ENCODE results near the gene P2RY8. TPM values are rescaled to one million over a fixed set of nuclear protein-coding genes. Genes with fewer than 3 reads are reported as not detected.
"Not testable (repeated sequence)": the region's sequence is repeated elsewhere in the genome, so short reads cannot be mapped to it uniquely, and the experiment has no call there.

The P2RY8 gene
- total RNA-seq, 3 donors from 2014 or later, result 0.87 to 2.0 (median 2.0) TPM

DNA sequence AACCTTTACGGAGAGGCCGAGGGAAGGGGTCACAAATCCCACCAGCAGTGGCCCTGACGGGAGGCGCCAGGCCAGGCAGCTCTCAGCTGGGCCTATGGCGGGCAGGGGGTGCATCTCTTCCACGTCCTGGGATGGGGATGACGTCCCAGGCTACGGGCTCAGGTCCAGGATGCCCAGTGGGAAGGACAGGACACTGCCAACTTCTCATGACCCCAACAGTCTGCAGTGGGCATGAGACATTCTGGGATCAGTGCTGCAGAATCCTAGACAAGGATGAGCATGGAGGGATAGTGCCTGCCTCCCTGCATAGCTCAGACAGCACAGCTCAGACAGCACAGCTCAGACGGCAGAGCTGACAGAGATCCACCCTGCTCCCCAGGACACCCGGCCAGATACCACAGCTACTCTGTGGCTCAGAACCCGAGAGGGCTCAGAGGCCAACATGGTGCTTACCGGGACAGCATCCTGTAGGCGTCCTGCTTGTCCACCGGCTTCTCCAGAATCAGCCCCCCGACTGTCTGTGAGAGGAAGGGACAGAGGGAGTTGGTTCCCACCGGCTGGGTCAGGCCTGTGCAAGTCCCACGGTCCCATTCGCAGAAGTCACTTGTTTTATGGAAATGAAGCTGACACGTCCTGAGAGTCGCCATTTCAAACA is 101.6 kb downstream of the P2RY8 start:
- intact Hi-C loops (cut with DNase I, micrococcal nuclease), result no loop called here

DNA sequence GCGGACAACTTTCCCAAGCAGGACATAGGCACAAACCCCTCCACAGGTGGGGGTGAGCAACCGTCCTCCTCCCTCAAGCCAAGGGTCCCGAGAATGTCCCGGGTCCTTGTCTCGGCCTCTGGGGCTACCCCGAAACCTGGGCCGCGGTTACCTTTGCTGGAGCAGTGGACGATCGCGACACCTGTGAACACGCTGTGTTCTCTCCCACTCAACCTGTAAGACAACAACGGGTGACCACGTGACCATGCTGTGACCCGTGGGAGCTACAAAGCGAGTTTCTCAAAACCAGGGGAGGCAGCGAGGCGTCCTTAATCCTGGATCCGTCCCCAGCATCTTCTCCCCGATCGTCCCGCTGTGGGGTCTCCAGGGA is 102.1 kb downstream of the P2RY8 start:
- DNase-seq, result peak in 1 of 3 donors; percentile 26
- intact Hi-C loops (cut with DNase I, micrococcal nuclease), result no loop called here
- ATAC-seq, result no peak
- Histone ChIP-seq H3K4me1 (ENCODE audit: low read depth) (no peaks in the 10 kb centered on the region), H3K36me3 (ENCODE audit: low read depth) (no peaks in the 10 kb centered on the region), H3K9me3 (no peaks in the 10 kb centered on the region), H3K4me3 (no peak overlapping the region)
- no peak for TF ChIP-seq CTCF (IDR thresholded peaks at IDR 0.05)

More for the DNA sequence above, 101.6 kb downstream of the P2RY8 start:
- TF ChIP-seq CTCF (IDR thresholded peaks at IDR 0.05), result no peak
- DNase-seq (peak in 2 of 3 donors; percentile 13 to 34), ATAC-seq (no peak)
- Histone ChIP-seq H3K36me3 (ENCODE audit: low read depth) (no peaks in the 10 kb centered on the region), H3K9me3 (no peaks in the 10 kb centered on the region), H3K4me3 (no peak overlapping the region), H3K4me1 (ENCODE audit: low read depth) (no peaks in the 10 kb centered on the region)

GRCh38 chrX:1433646-1434357 is 103.2 kb downstream of the P2RY8 start:
- Histone ChIP-seq H3K36me3 (ENCODE audit: low read depth) (no peaks in the 10 kb centered on the region), H3K4me1 (ENCODE audit: low read depth) (no peaks in the 10 kb centered on the region), H3K9me3 (no peaks in the 10 kb centered on the region), H3K4me3 (no peak overlapping the region)
- no peak for TF ChIP-seq CTCF (IDR thresholded peaks at IDR 0.05)
- intact Hi-C loops (cut with DNase I, micrococcal nuclease), result no loop called here
- no peak for ATAC-seq
- peak in 1 of 3 donors; percentile 28 for DNase-seq

GRCh38 chrX:1430451-1430850 is 106.5 kb downstream of the P2RY8 start:
- no peaks in the 10 kb centered on the region for H3K36me3 ChIP-seq (ENCODE audit: low read depth)
- intact Hi-C loops (cut with DNase I, micrococcal nuclease), result no loop called here

DNA sequence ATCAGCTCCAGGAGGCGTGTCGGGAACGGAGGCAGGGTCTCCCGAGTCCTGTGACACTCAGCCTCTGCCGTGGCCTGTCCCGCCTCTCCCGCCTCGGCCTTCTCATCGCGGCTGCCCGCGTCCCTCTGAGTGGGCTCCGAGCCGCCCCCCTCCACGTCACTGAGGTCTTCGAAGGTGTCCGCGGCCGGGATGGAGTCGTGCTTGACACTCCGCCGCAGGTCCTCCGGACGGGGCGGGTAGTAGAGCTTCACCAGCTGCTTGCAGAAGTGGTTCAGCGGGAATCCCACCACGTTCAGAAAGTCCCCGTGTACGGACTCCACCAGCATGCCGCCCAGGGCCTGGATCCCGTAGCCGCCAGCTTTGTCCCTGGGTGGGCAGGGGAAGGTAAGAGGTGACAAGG is 109.2 kb downstream of the P2RY8 start:
- ATAC-seq (no peak), DNase-seq (peak in 2 of 3 donors; percentile 14 to 41)
- Histone ChIP-seq H3K4me3 (no peak overlapping the region), H3K9me3 (peaks cover 4% of the 10 kb centered on the region), H3K36me3 (ENCODE audit: low read depth) (no peaks in the 10 kb centered on the region), H3K4me1 (ENCODE audit: low read depth) (no peaks in the 10 kb centered on the region)
- no peak for TF ChIP-seq CTCF (IDR thresholded peaks at IDR 0.05)
- intact Hi-C loops (cut with DNase I, micrococcal nuclease), result no loop called here

More at GRCh38 chrX:1430451-1430850, 106.5 kb downstream of the P2RY8 start:
- Histone ChIP-seq H3K9me3 (no peaks in the 10 kb centered on the region), H3K4me3 (no peak overlapping the region), H3K4me1 (ENCODE audit: low read depth) (no peaks in the 10 kb centered on the region)
- no peak for ATAC-seq
- no peak for TF ChIP-seq CTCF (IDR thresholded peaks at IDR 0.05)
- DNase-seq, result no peak

DNA sequence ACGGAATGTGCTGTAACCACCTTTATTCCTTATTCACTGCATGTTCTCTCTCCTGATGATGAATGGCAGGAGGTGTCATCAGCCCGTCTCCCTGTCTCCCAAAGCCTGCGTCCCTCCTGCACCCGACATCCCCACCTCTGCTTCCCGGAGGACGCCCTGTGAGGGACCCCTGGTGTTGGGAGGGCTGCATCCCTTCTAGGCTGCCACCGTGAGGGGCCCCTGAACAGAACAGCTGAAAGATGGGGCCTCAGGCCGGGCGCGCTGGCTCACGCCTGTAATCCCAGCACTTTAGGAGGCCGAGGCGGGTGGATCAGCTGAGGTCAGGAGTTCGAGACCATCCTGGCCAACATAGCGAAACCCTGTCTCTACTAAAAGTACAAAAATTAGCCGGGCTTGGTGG is 110.7 kb downstream of the P2RY8 start:
- DNase-seq, result peak in 2 of 3 donors; percentile 6 to 21
- ATAC-seq; H3K4me3 ChIP-seq; H3K36me3 ChIP-seq (ENCODE audit: low read depth); H3K4me1 ChIP-seq (ENCODE audit: low read depth); intact Hi-C loops (cut with DNase I, micrococcal nuclease): not testable (repeated sequence)
- peaks cover 14% of the 10 kb centered on the region for H3K9me3 ChIP-seq

All from mucosa of descending colon (tissue), 3 donors.